Measurements from ENCODE around the gene KDM4C.

DNA sequence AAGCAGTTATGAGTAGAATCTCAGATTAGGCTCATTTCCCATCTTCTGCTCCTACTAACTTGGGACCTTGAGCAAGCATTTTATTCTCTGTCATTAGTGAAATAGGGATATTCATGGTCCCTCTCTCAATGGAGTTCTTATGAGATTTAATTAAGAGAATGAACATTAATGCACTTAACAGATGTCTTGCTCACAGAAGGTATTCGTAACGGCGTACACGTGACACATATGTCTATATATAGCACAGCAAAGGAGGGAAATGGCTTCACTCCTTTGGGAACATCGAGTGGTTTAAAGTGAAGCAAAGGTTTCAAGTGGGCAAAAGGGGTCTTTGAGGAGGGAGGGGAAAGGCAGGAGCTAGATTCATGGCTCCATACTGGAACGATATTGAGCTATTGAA lies 24.6 kb downstream of the KDM4C start:
- TF ChIP-seq SMC3 (IDR thresholded peaks at IDR 0.05) (no peak), POLR2A (IDR thresholded peaks at IDR 0.05; ENCODE audit: low read length) (no peak), RNF2 (IDR thresholded peaks at IDR 0.05; ENCODE audit: borderline replicate concordance, low read depth) (no peak), KDM1A (IDR thresholded peaks at IDR 0.05; ENCODE audit: low read depth) (no peak), ESRRA (IDR thresholded peaks at IDR 0.05; ENCODE audit: borderline replicate concordance, low read length) (no peak), MAZ (IDR thresholded peaks at IDR 0.05; ENCODE audit: borderline replicate concordance, low read depth, low read length) (no peak)
- TF ChIP-seq, protein P1, sequence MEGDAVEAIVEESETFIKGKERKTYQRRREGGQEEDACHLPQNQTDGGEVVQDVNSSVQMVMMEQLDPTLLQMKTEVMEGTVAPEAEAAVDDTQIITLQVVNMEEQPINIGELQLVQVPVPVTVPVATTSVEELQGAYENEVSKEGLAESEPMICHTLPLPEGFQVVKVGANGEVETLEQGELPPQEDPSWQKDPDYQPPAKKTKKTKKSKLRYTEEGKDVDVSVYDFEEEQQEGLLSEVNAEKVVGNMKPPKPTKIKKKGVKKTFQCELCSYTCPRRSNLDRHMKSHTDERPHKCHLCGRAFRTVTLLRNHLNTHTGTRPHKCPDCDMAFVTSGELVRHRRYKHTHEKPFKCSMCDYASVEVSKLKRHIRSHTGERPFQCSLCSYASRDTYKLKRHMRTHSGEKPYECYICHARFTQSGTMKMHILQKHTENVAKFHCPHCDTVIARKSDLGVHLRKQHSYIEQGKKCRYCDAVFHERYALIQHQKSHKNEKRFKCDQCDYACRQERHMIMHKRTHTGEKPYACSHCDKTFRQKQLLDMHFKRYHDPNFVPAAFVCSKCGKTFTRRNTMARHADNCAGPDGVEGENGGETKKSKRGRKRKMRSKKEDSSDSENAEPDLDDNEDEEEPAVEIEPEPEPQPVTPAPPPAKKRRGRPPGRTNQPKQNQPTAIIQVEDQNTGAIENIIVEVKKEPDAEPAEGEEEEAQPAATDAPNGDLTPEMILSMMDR (IDR thresholded peaks at IDR 0.05): no peak

Data from A549 (cell line).